HepG2 (cell line): ENCODE data around the gene TBXA2R. TPM values are rescaled to one million over a fixed set of nuclear protein-coding genes. Genes with fewer than 3 reads are reported as not detected.

ENCODE experiments used
- ATAC-seq: fragments of 200-7000 bp; cut with Tn5 transposase; 3 replicates; pipeline ENCODE4 v1.9.1; 2020; ENCODE audit warnings: mild to moderate bottlenecking, moderate library complexity
- BruUV-seq: library from RNA; stranded (reverse); fragments of 400-500 nt; replicated peaks from 2 replicates; lab custom pipeline; 2021; lab: Mats Ljungman, UMichigan
- CTCF ChIA-PET: fragments of 300-600 bp; formaldehyde crosslinking; extraction: SDS; loops from one replicate; lab custom pipeline; 2021; ENCODE audit warnings: low total read pairs, inconsistent platforms, low intra/inter-chr PET ratio; lab: Yijun Ruan, JAX
- POLR2A ChIA-PET: fragments of 350-600 bp; sonication (Branson Sonifier 250); formaldehyde crosslinking; loops from one replicate; lab custom pipeline; 2020; ENCODE audit warnings: antibody characterized with exemption, inconsistent platforms; lab: Yijun Ruan, JAX
- DNase-seq: peaks from one replicate; pipeline ENCODE4 v3.0.0-alpha.2; 2015; ENCODE audit warnings: low spot score
- FAIRE-seq: peaks from 3 replicates; lab custom pipeline; 2011; peaks lifted over from hg19 to GRCh38; lab: Jason Lieb, UNC
- H2AFZ ChIP-seq: one replicate; pipeline ENCODE4 v1.6.1; 2011; ENCODE audit warnings: low read length, inconsistent platforms
- H3K27ac ChIP-seq: fragments of 300-600 bp; 3 replicates; pipeline ENCODE4 v1.8.0; 2011; ENCODE audit warnings: mixed run types, mild to moderate bottlenecking, mixed read lengths, low read length, inconsistent platforms; ENCODE audit not compliant: insufficient read depth; ENCODE audit errors: extremely low read length
- H3K27me3 ChIP-seq, 2 experiments: fragments of 200-600 bp in 1 of 2; 2 replicates in 1 of 2; 3 replicates in 1 of 2; pipeline versions ENCODE4 v1.6.0 to v1.8.0; 2011; ENCODE audit warnings: low read length in 2 of 2, mild to moderate bottlenecking in 2 of 2, moderate library complexity in 2 of 2, inconsistent platforms in 1 of 2; ENCODE audit not compliant: insufficient read depth in 2 of 2, control insufficient read depth in 1 of 2
- H3K36me3 ChIP-seq, 2 experiments: fragments of 200-600 bp in 1 of 2; replicated peaks in 1 of 2; 2 replicates in 1 of 2; 3 replicates in 1 of 2; pipeline versions ENCODE4 v1.5.1 to v1.8.0; 2011; ENCODE audit warnings: low read length in 2 of 2, inconsistent platforms in 1 of 2; ENCODE audit not compliant: insufficient read depth in 2 of 2, control insufficient read depth in 1 of 2
- H3K4me1 ChIP-seq: 2 replicates; pipeline ENCODE4 v1.5.1; 2012; ENCODE audit warnings: low read length, inconsistent platforms; ENCODE audit not compliant: insufficient read depth
- H3K4me2 ChIP-seq: 2 replicates; pipeline ENCODE4 v1.6.0; 2011; ENCODE audit warnings: low read depth, low read length, inconsistent platforms
- H3K4me3 ChIP-seq, 3 experiments: fragments of 200-600 bp in 1 of 3; sonication (generic), shearing (Covaris generic) in 1 of 3; replicated peaks in 1 of 3; 2 replicates each; pipeline ENCODE4 v1.5.1; 2011 to 2016; ENCODE audit warnings: low read length in 3 of 3, inconsistent platforms in 2 of 3, low read depth in 2 of 3, mild to moderate bottlenecking in 2 of 3, control low read depth in 1 of 3, mixed read lengths in 1 of 3; ENCODE audit not compliant: insufficient read depth in 1 of 3
- H3K79me2 ChIP-seq: one replicate; pipeline ENCODE4 v1.6.1; 2011; ENCODE audit warnings: low read length, inconsistent platforms; ENCODE audit not compliant: insufficient read depth
- H3K9ac ChIP-seq: 2 replicates; pipeline ENCODE4 v1.6.0; 2011; ENCODE audit warnings: mild to moderate bottlenecking, low read depth, low read length, inconsistent platforms; ENCODE audit not compliant: insufficient read depth
- H3K9me3 ChIP-seq: 2 replicates; pipeline ENCODE4 v1.5.1; 2012; ENCODE audit warnings: mild to moderate bottlenecking, low read length
- H4K20me1 ChIP-seq: 2 replicates; pipeline ENCODE4 v1.6.0; 2011; ENCODE audit warnings: inconsistent platforms, mild to moderate bottlenecking, low read length, moderate library complexity; ENCODE audit not compliant: insufficient read depth
- ARNT ChIP-seq: fragments of 450-650 bp; IDR thresholded peaks from 2 replicates; pipeline ENCODE4 v1.6.1; 2017
- HOXA9 ChIP-seq: sonication (generic); formaldehyde crosslinking; IDR thresholded peaks from 2 replicates; pipeline ENCODE4 v1.8.1; 2022; ENCODE audit warnings: missing genetic modification reagents, mild to moderate bottlenecking, moderate library complexity, borderline replicate concordance
- KAT2B ChIP-seq: fragments of 150-350 bp; IDR thresholded peaks from 2 replicates; pipeline ENCODE4 v1.6.1; 2014; ENCODE audit warnings: low read depth, low read length, borderline replicate concordance
- MAFK ChIP-seq, 2 experiments: IDR thresholded peaks in 1 of 2; conservative IDR thresholded peaks in 1 of 2; 2 replicates each; pipeline ENCODE4 v1.6.1; 2011; ENCODE audit warnings: improper control_type of control experiment in 2 of 2, low read length in 2 of 2
- MTF2 ChIP-seq: sonication (generic); formaldehyde crosslinking; IDR thresholded peaks from 2 replicates; pipeline ENCODE4 v1.5.0; 2020; ENCODE audit warnings: missing genetic modification reagents, borderline replicate concordance
- NFE2L2 ChIP-seq: fragments of 150-350 bp; IDR thresholded peaks from 2 replicates; pipeline ENCODE4 v1.6.1; 2014; ENCODE audit warnings: low read length
- SRF ChIP-seq: IDR thresholded peaks from 2 replicates; pipeline ENCODE4 v1.6.1; 2011; ENCODE audit warnings: mild to moderate bottlenecking, low read depth, low read length, moderate library complexity
- ZBTB3 ChIP-seq: sonication (generic); formaldehyde crosslinking; IDR thresholded peaks from 2 replicates; pipeline ENCODE4 v1.4.0; 2020; ENCODE audit warnings: low read depth, mild to moderate bottlenecking, moderate library complexity, missing genetic modification reagents, borderline replicate concordance
- ZFX ChIP-seq: sonication (generic); formaldehyde crosslinking; IDR thresholded peaks from 2 replicates; pipeline ENCODE4 v1.4.0; 2020; ENCODE audit warnings: mild to moderate bottlenecking, low read depth, missing genetic modification reagents, moderate library complexity
- ZNF138 ChIP-seq: sonication (generic); formaldehyde crosslinking; IDR thresholded peaks from 2 replicates; pipeline ENCODE4 v1.5.0; 2020; ENCODE audit warnings: mild to moderate bottlenecking, low read depth, missing genetic modification reagents
- ZNF335 ChIP-seq: sonication (generic); formaldehyde crosslinking; IDR thresholded peaks from 2 replicates; pipeline ENCODE4 v1.4.0; 2020; ENCODE audit warnings: missing genetic modification reagents
- ZNF34 ChIP-seq: sonication (generic); formaldehyde crosslinking; IDR thresholded peaks from 2 replicates; pipeline ENCODE4 v1.4.0; 2020; ENCODE audit warnings: mild to moderate bottlenecking, missing genetic modification reagents, borderline replicate concordance
- ZNF768 ChIP-seq: sonication (generic); formaldehyde crosslinking; IDR thresholded peaks from 2 replicates; pipeline ENCODE4 v1.4.0; 2020; ENCODE audit warnings: missing genetic modification reagents
- ZSCAN20 ChIP-seq: sonication (generic); formaldehyde crosslinking; IDR thresholded peaks from 2 replicates; pipeline ENCODE4 v1.4.0; 2020; ENCODE audit warnings: missing genetic modification reagents, mild to moderate bottlenecking, borderline replicate concordance
- WGBS: methylation state at CpG from one replicate; pipeline ENCODE4 v1.1.6; 2017; ENCODE audit warnings: low lambda C conversion rate; 5-methylcytosine and 5-hydroxymethylcytosine counted together
- in situ Hi-C: cut with HindIII; loops from 2 replicates; pipeline ENCODE4 v1.10.0; 2017; ENCODE audit warnings: low pct_unique_long_range_greater_than_20kb; ENCODE audit not compliant: extremely low pct_ligation_motif_present
- intact Hi-C: fragments of 100-400 bp; cut with micrococcal nuclease; formaldehyde crosslinking; loops from one replicate; pipeline ENCODE4 v1.10.0; 2022; ENCODE audit not compliant: unreplicated experiment
- polyA plus RNA-seq, 8 experiments: library from polyadenylated mRNA; depleted of rRNA in 3 of 8; stranded (reverse) in 7 of 8; unstranded in 1 of 8; fragments of >200 nt; fragmentation: Illumina TruSeq in 4 of 8; extraction: Trizol in 4 of 8; gene quantifications; 2 replicates each; pipeline versions ENCODE4 v1.2.1 to v1.2.3, GENCODE V29; 2011 to 2016; ENCODE audit warnings: low read depth in 4 of 8, missing spikeins in 1 of 8, mixed read lengths in 1 of 8; ENCODE audit not compliant: insufficient read depth in 1 of 8
- total RNA-seq, 5 experiments: library from RNA; depleted of rRNA; stranded (reverse); fragments of >200 nt; fragmentation: Illumina TruSeq; extraction: Trizol; gene quantifications; 2 replicates each; pipeline ENCODE4 v1.2.3, GENCODE V29; 2016; ENCODE audit warnings: low read depth in 1 of 5
- TF ChIP-seq, protein P1 (sequence below): IDR thresholded peaks from 2 replicates; pipeline ENCODE4 v1.6.1; 2016; ENCODE audit warnings: missing biosample characterization, missing genetic modification reagents, low read depth
- TF ChIP-seq, protein P2 (sequence below): sonication (generic); formaldehyde crosslinking; IDR thresholded peaks from 2 replicates; pipeline ENCODE4 v1.4.0; 2020; ENCODE audit warnings: missing genetic modification reagents

Gene TBXA2R
- total and polyA plus RNA-seq, 2 of the 13 experiments (the other 11 are each of a cell fraction or from before 2014, with no cell fraction given), result 0.09 TPM; not detected in 1

DNA sequence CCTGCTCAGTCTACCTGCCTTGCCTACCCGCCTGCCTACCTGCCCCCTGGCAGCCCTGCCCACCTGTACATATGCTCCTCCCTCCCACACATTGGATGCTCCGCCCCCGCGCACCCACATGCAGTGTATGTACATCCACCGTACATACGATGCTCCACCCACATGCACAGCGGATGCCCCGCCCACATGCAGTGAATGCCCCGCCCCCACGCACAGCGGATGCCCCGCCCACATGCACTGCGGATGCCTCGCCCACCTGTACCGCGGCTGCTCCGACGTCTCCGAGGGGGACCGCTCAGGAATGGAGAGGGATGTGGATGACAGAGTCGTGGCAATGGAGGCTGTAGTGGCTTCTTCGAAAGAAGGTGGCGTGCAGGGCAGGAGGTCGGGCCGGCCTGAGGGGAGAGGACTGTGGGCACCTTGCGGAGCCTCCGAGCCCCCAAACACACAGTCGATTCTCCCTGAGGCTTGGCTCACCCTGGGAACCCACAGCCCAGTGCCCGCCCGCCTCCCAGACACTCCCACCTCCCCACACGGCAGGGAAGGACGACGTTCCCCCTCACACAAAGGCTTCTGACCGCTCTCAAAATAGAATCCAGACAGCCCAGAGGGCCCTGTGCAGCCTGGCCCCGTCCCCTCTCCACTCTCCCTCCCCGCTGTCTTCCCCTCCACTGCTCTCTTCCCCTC lies 36.5 kb upstream of the TBXA2R start:
- CTCF ChIA-PET, result no interaction called here
- 97% methylated on average over 31 of the region's 36 CpGs for WGBS

DNA sequence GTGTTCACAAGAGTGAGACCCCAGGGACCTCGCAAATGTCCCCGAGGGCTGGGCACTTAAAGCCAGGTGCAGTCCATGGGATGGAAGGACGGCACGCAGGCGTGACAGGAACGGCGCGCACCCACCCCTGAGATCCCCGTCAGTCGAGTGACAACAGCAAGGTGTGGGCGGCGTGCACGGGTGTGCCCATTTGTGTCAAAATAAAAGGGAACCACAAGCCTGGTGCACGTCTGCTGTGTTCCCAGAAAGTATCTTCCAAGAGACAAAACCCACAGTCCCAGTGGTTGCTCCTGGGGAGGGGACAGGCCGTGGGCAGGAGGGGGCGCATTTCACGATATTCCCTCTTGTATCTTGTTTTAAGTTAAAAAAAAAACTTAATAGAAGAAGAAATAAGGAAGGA lies 35.6 kb upstream of the TBXA2R start:
- H3K27ac ChIP-seq, result no peak overlapping the region
- intact Hi-C loops, result no loop called here
- ChIA-PET CTCF (no interaction called here), POLR2A (no interaction called here)
- ATAC-seq (no peak), FAIRE-seq (no peak), DNase-seq (no peak)
- no TSS peak for BruUV-seq
- no peaks in the 10 kb centered on the region for H3K4me1 ChIP-seq
- TF ChIP-seq, protein P1, sequence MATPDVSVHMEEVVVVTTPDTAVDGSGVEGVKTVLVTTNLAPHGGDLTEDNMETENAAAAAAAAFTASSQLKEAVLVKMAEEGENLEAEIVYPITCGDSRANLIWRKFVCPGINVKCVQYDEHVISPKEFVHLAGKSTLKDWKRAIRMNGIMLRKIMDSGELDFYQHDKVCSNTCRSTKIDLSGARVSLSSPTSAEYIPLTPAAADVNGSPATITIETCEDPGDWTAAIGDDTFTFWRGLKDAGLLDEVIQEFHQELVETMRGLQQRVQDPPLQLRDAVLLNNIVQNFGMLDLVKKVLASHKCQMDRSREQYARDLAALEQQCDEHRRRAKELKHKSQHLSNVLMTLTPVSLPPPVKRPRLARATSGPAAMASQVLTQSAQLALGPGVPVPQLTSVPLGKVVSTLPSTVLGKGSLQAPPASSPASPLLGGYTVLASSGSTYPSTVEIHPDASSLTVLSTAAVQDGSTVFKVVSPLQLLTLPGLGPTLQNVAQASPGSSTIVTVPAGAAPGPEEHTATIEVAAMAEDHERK (CRISPR knock-in tag), result no peak
- no peak for TF ChIP-seq ZNF335 (CRISPR knock-in tag)
- no peak for TF ChIP-seq SRF
- TF ChIP-seq NFE2L2, result no peak
- no peak for TF ChIP-seq ZBTB3
- TF ChIP-seq KAT2B, result no peak
- TF ChIP-seq ZNF768 (CRISPR knock-in tag), result no peak
- no peak for TF ChIP-seq HOXA9 (CRISPR knock-in tag)
- H3K36me3 ChIP-seq, result peaks cover 3% of the 10 kb centered on the region in 2 experiments; a peak in 2 of 5 replicates
- H3K9ac ChIP-seq, result no peak overlapping the region
- no peaks in the 10 kb centered on the region for H3K27me3 ChIP-seq
- H3K4me3 ChIP-seq, result no peak overlapping the region
- no peak overlapping the region for H3K4me2 ChIP-seq
- WGBS, result 97% methylated on average over 17 of the region's 17 CpGs
- H2AFZ ChIP-seq, result no peak overlapping the region
- no peaks in the 10 kb centered on the region for H3K79me2 ChIP-seq
- no peaks in the 10 kb centered on the region for H4K20me1 ChIP-seq
- in situ Hi-C loops, result no loop called here
- no peaks in the 10 kb centered on the region for H3K9me3 ChIP-seq

More for the DNA sequence above, 36.5 kb upstream of the TBXA2R start:
- in situ Hi-C loops (no loop called here), intact Hi-C loops (no loop called here)
- no peak for ATAC-seq
- Histone ChIP-seq H3K27me3 (no peaks in the 10 kb centered on the region), H2AFZ (no peak overlapping the region), H3K9me3 (no peaks in the 10 kb centered on the region), H3K36me3 (peaks cover 3% of the 10 kb centered on the region in 2 experiments; a peak in 2 of 5 replicates), H4K20me1 (no peaks in the 10 kb centered on the region), H3K79me2 (no peaks in the 10 kb centered on the region), H3K4me2 (no peak overlapping the region), H3K27ac (no peak overlapping the region), H3K4me1 (no peaks in the 10 kb centered on the region), H3K4me3 (no peak overlapping the region), H3K9ac (no peak overlapping the region)
- POLR2A ChIA-PET, result no interaction called here
- BruUV-seq, result no TSS peak
- FAIRE-seq, result no peak
- no peak for DNase-seq
- TF ChIP-seq, protein P2, sequence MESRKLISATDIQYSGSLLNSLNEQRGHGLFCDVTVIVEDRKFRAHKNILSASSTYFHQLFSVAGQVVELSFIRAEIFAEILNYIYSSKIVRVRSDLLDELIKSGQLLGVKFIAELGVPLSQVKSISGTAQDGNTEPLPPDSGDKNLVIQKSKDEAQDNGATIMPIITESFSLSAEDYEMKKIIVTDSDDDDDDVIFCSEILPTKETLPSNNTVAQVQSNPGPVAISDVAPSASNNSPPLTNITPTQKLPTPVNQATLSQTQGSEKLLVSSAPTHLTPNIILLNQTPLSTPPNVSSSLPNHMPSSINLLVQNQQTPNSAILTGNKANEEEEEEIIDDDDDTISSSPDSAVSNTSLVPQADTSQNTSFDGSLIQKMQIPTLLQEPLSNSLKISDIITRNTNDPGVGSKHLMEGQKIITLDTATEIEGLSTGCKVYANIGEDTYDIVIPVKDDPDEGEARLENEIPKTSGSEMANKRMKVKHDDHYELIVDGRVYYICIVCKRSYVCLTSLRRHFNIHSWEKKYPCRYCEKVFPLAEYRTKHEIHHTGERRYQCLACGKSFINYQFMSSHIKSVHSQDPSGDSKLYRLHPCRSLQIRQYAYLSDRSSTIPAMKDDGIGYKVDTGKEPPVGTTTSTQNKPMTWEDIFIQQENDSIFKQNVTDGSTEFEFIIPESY (CRISPR knock-in tag), result peak; percentile 59; the same call in 1 of the 2 replicates
- TF ChIP-seq ARNT (no peak), ZNF138 (CRISPR knock-in tag) (no peak), MTF2 (CRISPR knock-in tag) (no peak), ZFX (no peak), ZNF34 (CRISPR knock-in tag) (no peak), ZSCAN20 (CRISPR knock-in tag) (no peak), MAFK (conservative IDR thresholded peaks at IDR 0.05 in 1 of 2, IDR thresholded peaks at IDR 0.05 in 1 of 2; ENCODE audit: low read length in 2 of 2) (no peak)
